Chondrocyte (in vitro differentiated cells): ENCODE results near the gene GDAP1L1. TPM values are rescaled to one million over a fixed set of nuclear protein-coding genes. Genes with fewer than 3 reads are reported as not detected.

ENCODE experiments used
- DNase-seq: peaks from one replicate; pipeline ENCODE4 v3.0.0; 2021; ENCODE audit warnings: mixed read lengths, low spot score
- H3K27ac Mint-ChIP-seq: one replicate; pipeline ENCODE4 v1.8.0; 2021; ENCODE audit warnings: mild to moderate bottlenecking, moderate library complexity, mixed read lengths; ENCODE audit not compliant: unreplicated experiment
- H3K27me3 Mint-ChIP-seq: 2 replicates; pipeline ENCODE4 v1.8.0; 2021; ENCODE audit warnings: low read depth, mixed read lengths
- H3K36me3 Mint-ChIP-seq: 2 replicates; pipeline ENCODE4 v1.8.0; 2021; ENCODE audit warnings: low read depth, mixed read lengths
- H3K4me1 Mint-ChIP-seq: 2 replicates; pipeline ENCODE4 v1.8.0; 2021; ENCODE audit warnings: low read depth, mild to moderate bottlenecking, mixed read lengths
- H3K4me3 Mint-ChIP-seq: one replicate; pipeline ENCODE4 v1.8.0; 2021; ENCODE audit warnings: mild to moderate bottlenecking, moderate library complexity, mixed read lengths; ENCODE audit not compliant: unreplicated experiment
- H3K9me3 Mint-ChIP-seq: 2 replicates; pipeline ENCODE4 v1.8.0; 2021; ENCODE audit warnings: low read depth, mixed read lengths
- CTCF ChIP-seq: fragments of 200-600 bp; sonication (generic); IDR thresholded peaks from 2 replicates; pipeline ENCODE4 v1.5.0; 2021; ENCODE audit warnings: antibody characterized with exemption, mild to moderate bottlenecking, moderate library complexity
- total RNA-seq: library from RNA; stranded (reverse); gene quantifications from 3 replicates; pipeline ENCODE4 v1.2.1, GENCODE V29; 2021

Gene GDAP1L1
- total RNA-seq, 1 donor from 2014 or later: not detected

GRCh38 chr20:44268802-44269201, 21.7 kb downstream of the GDAP1L1 start:
- Mint-ChIP-seq H3K4me3 (no peak overlapping the region), H3K4me1 (no peaks in the 10 kb centered on the region), H3K9me3 (peaks cover 6% of the 10 kb centered on the region), H3K36me3 (peaks cover 9% of the 10 kb centered on the region), H3K27me3 (no peaks in the 10 kb centered on the region), H3K27ac (no peak overlapping the region)
- no peak for TF ChIP-seq CTCF
- DNase-seq: no peak

GRCh38 chr20:44271915-44272663, 25.0 kb downstream of the GDAP1L1 start:
- no peak for DNase-seq
- Mint-ChIP-seq H3K36me3 (peaks cover 9% of the 10 kb centered on the region), H3K9me3 (peaks cover 6% of the 10 kb centered on the region), H3K4me3 (no peak overlapping the region), H3K27ac (no peak overlapping the region), H3K4me1 (no peaks in the 10 kb centered on the region), H3K27me3 (no peaks in the 10 kb centered on the region)
- peak; percentile 46 for TF ChIP-seq CTCF

- Mint-ChIP-seq H3K27ac (no peak overlapping the region), H3K36me3 (peaks cover 8% of the 10 kb centered on the region), H3K27me3 (no peaks in the 10 kb centered on the region), H3K4me1 (no peaks in the 10 kb centered on the region), H3K9me3 (peaks cover 4% of the 10 kb centered on the region), H3K4me3 (no peak overlapping the region)
- no peak for DNase-seq
- TF ChIP-seq CTCF: no peak
These were observed 26.4 kb downstream of the GDAP1L1 start for GRCh38 chr20:44273231-44274215.

- H3K9me3 Mint-ChIP-seq: no peaks in the 10 kb centered on the region
- H3K27me3 Mint-ChIP-seq: no peaks in the 10 kb centered on the region
- peaks cover 5% of the 10 kb centered on the region for H3K4me1 Mint-ChIP-seq
- no peak for DNase-seq
- H3K36me3 Mint-ChIP-seq: peaks cover 5% of the 10 kb centered on the region
- no peak overlapping the region for H3K4me3 Mint-ChIP-seq
- TF ChIP-seq CTCF: no peak
- no peak overlapping the region for H3K27ac Mint-ChIP-seq
These were observed 27.4 kb downstream of the GDAP1L1 start for GRCh38 chr20:44274303-44275017.

GRCh38 chr20:44279228-44279627, 32.1 kb downstream of the GDAP1L1 start:
- Mint-ChIP-seq H3K27me3 (no peaks in the 10 kb centered on the region), H3K4me3 (no peak overlapping the region), H3K4me1 (peaks cover 5% of the 10 kb centered on the region), H3K27ac (peak overlapping the region; percentile 58), H3K9me3 (no peaks in the 10 kb centered on the region), H3K36me3 (peaks cover 1% of the 10 kb centered on the region)
- DNase-seq: no peak
- TF ChIP-seq CTCF: no peak
